Parathyroid adenoma (tissue), 2 donors: Measurements from ENCODE around the gene USH2A.

ENCODE experiments used
- H2AFZ ChIP-seq: fragments of 300-600 bp; sonication (generic); one replicate; pipeline ENCODE4 v1.7.0; 2017; ENCODE audit warnings: antibody characterized with exemption, mild to moderate bottlenecking
- H3K27ac ChIP-seq: fragments of 300-600 bp; sonication (generic); one replicate; pipeline ENCODE4 v1.7.0; 2017
- H3K27me3 ChIP-seq: fragments of 300-600 bp; sonication (generic); one replicate; pipeline ENCODE4 v1.7.0; 2017; ENCODE audit warnings: low read length; ENCODE audit not compliant: control insufficient read depth, insufficient read depth
- H3K36me3 ChIP-seq: fragments of 300-600 bp; sonication (generic); one replicate; pipeline ENCODE4 v1.7.0; 2017; ENCODE audit warnings: low read length; ENCODE audit not compliant: control insufficient read depth, insufficient read depth
- H3K4me1 ChIP-seq: fragments of 300-600 bp; sonication (generic); one replicate; pipeline ENCODE4 v1.7.0; 2017; ENCODE audit warnings: control low read depth
- H3K4me2 ChIP-seq: fragments of 300-600 bp; sonication (generic); one replicate; pipeline ENCODE4 v1.7.0; 2017; ENCODE audit warnings: low read length
- H3K4me3 ChIP-seq: fragments of 300-600 bp; sonication (generic); one replicate; pipeline ENCODE4 v1.7.0; 2017; ENCODE audit warnings: low read depth, low read length
- H3K79me2 ChIP-seq: fragments of 300-600 bp; sonication (generic); one replicate; pipeline ENCODE4 v1.7.0; 2017; ENCODE audit warnings: control low read depth
- H3K9ac ChIP-seq: fragments of 300-600 bp; sonication (generic); one replicate; pipeline ENCODE4 v1.7.0; 2017; ENCODE audit warnings: mild to moderate bottlenecking
- H3K9me3 ChIP-seq: fragments of 300-600 bp; sonication (generic); one replicate; pipeline ENCODE4 v1.7.0; 2017; ENCODE audit warnings: low read length; ENCODE audit not compliant: control insufficient read depth
- TF ChIP-seq, protein P1 (sequence below): fragments of 300-600 bp; sonication (generic); IDR thresholded peaks from one replicate; pipeline ENCODE4 v1.7.0; 2017; ENCODE audit warnings: antibody characterized with exemption, mild to moderate bottlenecking
- donor health status: primary hyperparathyroidism.

Gene USH2A

DNA sequence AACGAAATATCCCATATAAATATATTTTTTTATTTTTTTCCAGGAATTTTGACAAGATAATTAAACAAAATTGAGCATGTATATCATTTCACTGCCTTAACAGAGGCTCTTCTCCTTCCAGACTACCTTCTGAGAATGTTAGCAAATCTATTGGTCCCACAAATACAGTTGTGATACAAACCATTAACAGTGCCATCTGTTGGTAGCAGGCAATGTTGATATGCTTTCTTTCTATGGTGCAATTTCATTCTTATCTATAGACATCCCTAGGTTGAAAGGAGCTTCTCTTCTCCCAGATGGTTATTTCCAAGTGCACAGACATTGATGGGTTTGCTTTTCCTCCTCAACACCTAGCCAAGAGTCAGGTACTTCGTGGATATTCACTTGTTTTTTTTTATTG lies 303.6 kb downstream of the USH2A start:
- Histone ChIP-seq H3K79me2 (no peaks in the 10 kb centered on the region), H3K27me3 (no peaks in the 10 kb centered on the region)

GRCh38 chr1:216114180-216114579 lies 309.1 kb downstream of the USH2A start:
- TF ChIP-seq, protein P1, sequence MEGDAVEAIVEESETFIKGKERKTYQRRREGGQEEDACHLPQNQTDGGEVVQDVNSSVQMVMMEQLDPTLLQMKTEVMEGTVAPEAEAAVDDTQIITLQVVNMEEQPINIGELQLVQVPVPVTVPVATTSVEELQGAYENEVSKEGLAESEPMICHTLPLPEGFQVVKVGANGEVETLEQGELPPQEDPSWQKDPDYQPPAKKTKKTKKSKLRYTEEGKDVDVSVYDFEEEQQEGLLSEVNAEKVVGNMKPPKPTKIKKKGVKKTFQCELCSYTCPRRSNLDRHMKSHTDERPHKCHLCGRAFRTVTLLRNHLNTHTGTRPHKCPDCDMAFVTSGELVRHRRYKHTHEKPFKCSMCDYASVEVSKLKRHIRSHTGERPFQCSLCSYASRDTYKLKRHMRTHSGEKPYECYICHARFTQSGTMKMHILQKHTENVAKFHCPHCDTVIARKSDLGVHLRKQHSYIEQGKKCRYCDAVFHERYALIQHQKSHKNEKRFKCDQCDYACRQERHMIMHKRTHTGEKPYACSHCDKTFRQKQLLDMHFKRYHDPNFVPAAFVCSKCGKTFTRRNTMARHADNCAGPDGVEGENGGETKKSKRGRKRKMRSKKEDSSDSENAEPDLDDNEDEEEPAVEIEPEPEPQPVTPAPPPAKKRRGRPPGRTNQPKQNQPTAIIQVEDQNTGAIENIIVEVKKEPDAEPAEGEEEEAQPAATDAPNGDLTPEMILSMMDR = no peak
- H3K4me1 ChIP-seq = no peaks in the 10 kb centered on the region
- H3K27ac ChIP-seq = no peak overlapping the region
- no peak overlapping the region for H3K4me3 ChIP-seq
- H3K27me3 ChIP-seq = no peaks in the 10 kb centered on the region
- no peak overlapping the region for H3K9ac ChIP-seq
- H3K36me3 ChIP-seq = no peaks in the 10 kb centered on the region
- H3K4me2 ChIP-seq = no peak overlapping the region
- H3K9me3 ChIP-seq = no peaks in the 10 kb centered on the region
- no peaks in the 10 kb centered on the region for H3K79me2 ChIP-seq
- H2AFZ ChIP-seq = no peak overlapping the region

More for the DNA sequence above, 303.6 kb downstream of the USH2A start:
- no peaks in the 10 kb centered on the region for H3K36me3 ChIP-seq
- H3K4me3 ChIP-seq = no peak overlapping the region
- no peak overlapping the region for H3K27ac ChIP-seq
- TF ChIP-seq, protein P1 = no peak
- no peaks in the 10 kb centered on the region for H3K4me1 ChIP-seq
- no peaks in the 10 kb centered on the region for H3K9me3 ChIP-seq
- H3K4me2 ChIP-seq = no peak overlapping the region
- H3K9ac ChIP-seq = no peak overlapping the region
- no peak overlapping the region for H2AFZ ChIP-seq

- no peak overlapping the region for H3K9ac ChIP-seq
- H3K79me2 ChIP-seq = no peaks in the 10 kb centered on the region
- H3K4me3 ChIP-seq = no peak overlapping the region
- no peaks in the 10 kb centered on the region for H3K9me3 ChIP-seq
- no peaks in the 10 kb centered on the region for H3K36me3 ChIP-seq
- H3K4me2 ChIP-seq = no peak overlapping the region
- H3K4me1 ChIP-seq = no peaks in the 10 kb centered on the region
- no peak overlapping the region for H2AFZ ChIP-seq
- TF ChIP-seq, protein P1 = no peak
- H3K27ac ChIP-seq = no peak overlapping the region
- H3K27me3 ChIP-seq = no peaks in the 10 kb centered on the region
Measured at GRCh38 chr1:216113181-216113580, 310.1 kb downstream of the USH2A start.

GRCh38 chr1:216111842-216112241 lies 311.4 kb downstream of the USH2A start:
- Histone ChIP-seq H3K27ac (no peak overlapping the region), H3K9me3 (no peaks in the 10 kb centered on the region), H3K4me3 (no peak overlapping the region), H3K4me2 (no peak overlapping the region), H3K36me3 (no peaks in the 10 kb centered on the region), H3K79me2 (no peaks in the 10 kb centered on the region), H3K4me1 (no peaks in the 10 kb centered on the region), H3K27me3 (no peaks in the 10 kb centered on the region), H3K9ac (no peak overlapping the region), H2AFZ (no peak overlapping the region)
- TF ChIP-seq, protein P1 = no peak

DNA sequence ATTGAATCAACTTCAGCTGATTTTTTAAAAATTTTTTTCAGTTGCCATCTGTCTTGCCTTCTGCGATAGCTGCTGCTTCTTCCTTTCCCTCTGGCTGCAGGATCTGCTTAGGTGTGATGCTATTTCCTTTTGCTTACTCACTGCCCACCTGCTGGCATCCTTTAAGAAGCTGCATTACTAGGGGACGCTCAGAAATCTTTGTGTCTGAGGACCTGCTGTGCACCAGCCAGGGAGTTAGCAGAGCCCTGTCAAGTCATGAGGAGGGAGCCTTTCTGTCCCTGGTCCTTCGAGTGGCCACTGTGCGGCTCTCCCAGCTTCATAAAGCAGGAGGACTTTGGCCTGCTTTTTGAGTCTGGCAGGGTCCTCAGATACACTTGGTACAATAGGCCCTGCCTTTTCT lies 327.8 kb downstream of the USH2A start:
- Histone ChIP-seq H3K4me1 (no peaks in the 10 kb centered on the region), H3K4me3 (no peak overlapping the region), H3K27me3 (no peaks in the 10 kb centered on the region), H3K4me2 (no peak overlapping the region), H2AFZ (no peak overlapping the region), H3K27ac (no peak overlapping the region), H3K79me2 (no peaks in the 10 kb centered on the region), H3K9me3 (no peaks in the 10 kb centered on the region), H3K36me3 (no peaks in the 10 kb centered on the region), H3K9ac (no peak overlapping the region)
- TF ChIP-seq, protein P1 = no peak
